K562 (cell line): Measurements from ENCODE around the gene KCNAB2. TPM values are rescaled to one million over a fixed set of nuclear protein-coding genes. Genes with fewer than 3 reads are reported as not detected.

Source experiments
- ATAC-seq: fragments of 200-7000 bp; cut with Tn5 transposase; 3 replicates; pipeline ENCODE4 v1.9.1; 2020; ENCODE audit warnings: moderate library complexity
- BruUV-seq: library from RNA; stranded (reverse); fragments of 400-500 nt; replicated peaks from 2 replicates; lab custom pipeline; 2021; lab: Mats Ljungman, UMichigan
- CTCF ChIA-PET: fragments of 300-600 bp; formaldehyde crosslinking; extraction: SDS; loops from one replicate; lab custom pipeline; 2021; ENCODE audit warnings: low intra/inter-chr PET ratio; lab: Yijun Ruan, JAX
- POLR2A ChIA-PET: fragments of 300-600, 350-650 bp; sonication (Branson Sonifier 250); formaldehyde crosslinking; extraction: SDS; loops from one replicate; lab custom pipeline; 2021; ENCODE audit warnings: antibody characterized with exemption, inconsistent platforms; lab: Yijun Ruan, JAX
- DNase-seq, 4 experiments: peaks; one replicate each; pipeline versions ENCODE4 v3.0.0 to v3.0.0-alpha.2; 2011 to 2018; ENCODE audit warnings: low spot score in 3 of 4, mixed read lengths in 3 of 4; ENCODE audit errors: extremely low read depth in 1 of 4
- FAIRE-seq: peaks from 2 replicates; lab custom pipeline; 2011; peaks lifted over from hg19 to GRCh38; lab: Jason Lieb, UNC
- H2AFZ ChIP-seq: 2 replicates; pipeline ENCODE4 v1.6.0; 2011; ENCODE audit warnings: low read depth, low read length, control low read depth, inconsistent platforms
- H3K27ac ChIP-seq: fragments of 200-600 bp; 3 replicates; pipeline ENCODE4 v1.8.0; 2011; ENCODE audit warnings: low read depth, mild to moderate bottlenecking, control low read depth, inconsistent platforms, low read length, moderate library complexity, mixed read lengths; ENCODE audit errors: extremely low read depth
- H3K27me3 ChIP-seq, 2 experiments: fragments of 300-600 bp in 1 of 2; 2 replicates in 1 of 2; 3 replicates in 1 of 2; pipeline versions ENCODE4 v1.6.0 to v1.8.0; 2011; ENCODE audit warnings: inconsistent platforms in 2 of 2, low read length in 2 of 2, mild to moderate bottlenecking in 1 of 2, mixed read lengths in 1 of 2, moderate library complexity in 1 of 2; ENCODE audit not compliant: control insufficient read depth in 2 of 2, insufficient read depth in 2 of 2
- H3K36me3 ChIP-seq: fragments of 300-600 bp; 3 replicates; pipeline ENCODE4 v1.8.0; 2011; ENCODE audit warnings: mild to moderate bottlenecking, low read length, inconsistent platforms; ENCODE audit not compliant: control insufficient read depth, insufficient read depth
- H3K4me1 ChIP-seq, 2 experiments: fragments of 200-600 bp in 1 of 2; replicated peaks in 1 of 2; 2 replicates in 1 of 2; 3 replicates in 1 of 2; pipeline versions ENCODE4 v1.5.1 to v1.8.0; 2011; ENCODE audit warnings: inconsistent platforms in 2 of 2, low read length in 2 of 2, mild to moderate bottlenecking in 1 of 2, mixed read lengths in 1 of 2, moderate library complexity in 1 of 2; ENCODE audit not compliant: control insufficient read depth in 2 of 2, insufficient read depth in 2 of 2
- H3K4me2 ChIP-seq: 2 replicates; pipeline ENCODE4 v1.6.1; 2011; ENCODE audit warnings: low read length, control low read depth, inconsistent platforms, mixed read lengths; ENCODE audit not compliant: insufficient read depth
- H3K4me3 ChIP-seq: fragments of 200-600 bp; sonication (generic), shearing (Covaris generic); 2 replicates; pipeline ENCODE4 v1.5.1; 2016; ENCODE audit warnings: control low read depth, inconsistent platforms
- H3K79me2 ChIP-seq: fragments of 200-600 bp; 3 replicates; pipeline ENCODE4 v1.8.0; 2011; ENCODE audit warnings: low read length, inconsistent platforms; ENCODE audit not compliant: control insufficient read depth, insufficient read depth
- H3K9ac ChIP-seq, 2 experiments: 2 replicates each; pipeline versions ENCODE4 v1.6.0 to v1.6.1; 2011; ENCODE audit warnings: low read depth in 2 of 2, low read length in 2 of 2, control low read depth in 1 of 2, inconsistent platforms in 1 of 2, mild to moderate bottlenecking in 1 of 2, mixed read lengths in 1 of 2; ENCODE audit not compliant: insufficient read depth in 1 of 2
- H3K9me1 ChIP-seq: one replicate; pipeline ENCODE4 v1.6.0; 2011; ENCODE audit warnings: inconsistent platforms, mild to moderate bottlenecking, low read length, moderate library complexity; ENCODE audit not compliant: control insufficient read depth, insufficient read depth
- H3K9me3 ChIP-seq: replicated peaks from 2 replicates; pipeline ENCODE4 v1.5.1; 2011; ENCODE audit warnings: low read depth, low read length, inconsistent platforms; ENCODE audit not compliant: control insufficient read depth, insufficient read depth
- H4K20me1 ChIP-seq: replicated peaks from 2 replicates; pipeline ENCODE4 v1.6.1; 2011; ENCODE audit warnings: low read length, inconsistent platforms, mixed read lengths; ENCODE audit not compliant: control insufficient read depth, insufficient read depth
- NFIC ChIP-seq: fragments of 450-650 bp; IDR thresholded peaks from 2 replicates; pipeline ENCODE4 v1.6.1; 2017; ENCODE audit warnings: mild to moderate bottlenecking, inconsistent platforms
- NUFIP1 ChIP-seq: fragments of 450-650 bp; IDR thresholded peaks from 2 replicates; pipeline ENCODE4 v1.6.1; 2018; ENCODE audit not compliant: partially characterized antibody
- ZNF3 ChIP-seq: fragments of 250-450 bp; sonication (Bioruptor Pico); IDR thresholded peaks from 2 replicates; pipeline ENCODE4 v1.5.0; 2021; ENCODE audit warnings: mild to moderate bottlenecking, moderate library complexity
- ZNF316 ChIP-seq: fragments of 450-650 bp; IDR thresholded peaks from 2 replicates; pipeline ENCODE4 v1.6.1; 2016
- ZNF583 ChIP-seq: fragments of 250-450 bp; sonication (Bioruptor Pico); IDR thresholded peaks from 2 replicates; pipeline ENCODE4 v1.4.0; 2020
- WGBS: fragments of 100-300 bp; shearing (Covaris generic); methylation state at CpG from one replicate; pipeline ENCODE4 v1.1.6; 2016; ENCODE audit warnings: low coverage, mixed read lengths; ENCODE audit not compliant: insufficient coverage; ENCODE audit errors: missing lambda C conversion rate; 5-methylcytosine and 5-hydroxymethylcytosine counted together
- in situ Hi-C: fragments of 300-500 bp; cut with MboI; formaldehyde crosslinking; loops from 4 replicates; pipeline ENCODE4 v1.15.0; 2018; ENCODE audit warnings: inconsistent platforms, mixed read lengths
- intact Hi-C: fragments of 100-400 bp; cut with micrococcal nuclease; formaldehyde crosslinking; loops from 2 replicates; pipeline ENCODE4 v1.14.2; 2022
- polyA plus RNA-seq, 8 experiments: library from polyadenylated mRNA; depleted of rRNA in 4 of 8; stranded (reverse) in 5 of 8; unstranded in 3 of 8; fragments of >200 nt; fragmentation: Nextera tagmentation in 2 of 8; fragmentation: Illumina TruSeq in 1 of 8; extraction: Ambion mirVana in 2 of 8; extraction: Trizol in 1 of 8; gene quantifications; 2 replicates each; pipeline versions ENCODE4 v1.2.1 to v1.2.3, GENCODE V29; 2011 to 2014; ENCODE audit warnings: inconsistent platforms in 1 of 8, missing spikeins in 1 of 8
- total RNA-seq, 7 experiments: library from RNA; depleted of rRNA in 6 of 7; stranded (reverse); fragments of >200 nt in 6 of 7; fragmentation: Illumina TruSeq in 2 of 7; extraction: Trizol in 2 of 7; gene quantifications; 2 replicates each; pipeline versions ENCODE4 v1.2.1 to v1.2.3, GENCODE V29; 2011 to 2021; ENCODE audit warnings: low replicate concordance in 1 of 7
- TF ChIP-seq, protein P1 (sequence below), 2 experiments: IDR thresholded peaks; 2 replicates each; pipeline ENCODE4 v1.6.1; 2011; ENCODE audit warnings: borderline replicate concordance in 1 of 2, control low read depth in 1 of 2, low read depth in 1 of 2, low read length in 1 of 2, mild to moderate bottlenecking in 1 of 2, mixed read lengths in 1 of 2, moderate library complexity in 1 of 2; ENCODE audit not compliant: insufficient read depth in 1 of 2, insufficient read length in 1 of 2, poor library complexity in 1 of 2, severe bottlenecking in 1 of 2; ENCODE audit errors: extremely low read depth in 1 of 2
- TF ChIP-seq, protein P2 (sequence below): sonication (generic); formaldehyde crosslinking; IDR thresholded peaks from 2 replicates; pipeline ENCODE4 v1.8.1; 2023; ENCODE audit warnings: missing genetic modification reagents, mild to moderate bottlenecking, borderline replicate concordance

KCNAB2 gene
- total and polyA plus RNA-seq, 9 of the 15 experiments (the other 6 are each of a cell fraction or from before 2014, with no cell fraction given), result 1.8 to 15.8 (median 7.1) TPM

DNA sequence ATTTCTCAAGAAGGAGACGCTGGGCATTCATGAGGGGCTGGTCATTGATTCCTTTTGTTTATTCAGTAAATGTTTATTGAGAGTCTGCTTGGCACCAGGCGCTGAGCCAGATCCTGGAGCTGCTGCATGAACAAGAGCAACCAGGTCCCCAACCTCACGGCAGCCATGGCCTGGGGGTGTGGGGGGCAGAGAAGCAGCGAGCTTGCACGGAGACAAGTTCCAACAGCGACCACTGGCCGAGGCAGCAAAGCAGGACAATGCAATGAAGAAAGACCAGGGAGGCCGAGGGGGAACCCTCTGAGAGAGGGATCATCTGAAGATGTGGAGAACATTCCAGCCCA lies 7.5 kb downstream of the KCNAB2 start (continued):
- TF ChIP-seq, protein P1, sequence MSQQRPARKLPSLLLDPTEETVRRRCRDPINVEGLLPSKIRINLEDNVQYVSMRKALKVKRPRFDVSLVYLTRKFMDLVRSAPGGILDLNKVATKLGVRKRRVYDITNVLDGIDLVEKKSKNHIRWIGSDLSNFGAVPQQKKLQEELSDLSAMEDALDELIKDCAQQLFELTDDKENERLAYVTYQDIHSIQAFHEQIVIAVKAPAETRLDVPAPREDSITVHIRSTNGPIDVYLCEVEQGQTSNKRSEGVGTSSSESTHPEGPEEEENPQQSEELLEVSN (IDR thresholded peaks at IDR 0.05; ENCODE audit: borderline replicate concordance in 1 of 2, extremely low read depth in 1 of 2, insufficient read depth in 1 of 2, insufficient read length in 1 of 2, low read depth in 1 of 2, low read length in 1 of 2, poor library complexity in 1 of 2, severe bottlenecking in 1 of 2), result no peak
- TF ChIP-seq ZNF3 (CRISPR knock-in tag) (no peak), ZNF583 (CRISPR knock-in tag) (no peak)

DNA sequence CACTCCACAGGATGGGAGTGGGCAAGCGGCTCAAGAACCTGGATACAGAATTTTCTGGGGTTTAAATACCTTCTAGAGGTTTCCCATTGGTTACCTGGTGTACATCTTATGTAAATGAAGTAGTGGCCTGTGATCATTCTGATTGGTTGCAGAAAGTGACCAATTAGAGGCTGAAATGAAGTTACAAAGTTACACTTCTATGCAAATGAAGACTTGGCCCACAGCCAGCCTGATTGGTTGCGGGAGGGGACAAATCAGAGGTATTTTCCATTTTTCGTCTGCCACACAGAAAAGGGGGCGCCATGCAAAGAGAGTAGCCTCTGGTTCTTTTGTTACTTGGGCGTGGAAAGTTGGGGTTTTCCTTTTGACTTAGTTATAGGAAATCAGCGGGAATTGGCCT lies 8.9 kb downstream of the KCNAB2 start:
- Histone ChIP-seq H3K4me3 (no peak overlapping the region), H3K27me3 (peaks cover 22 to 44% of the 10 kb centered on the region in 2 experiments; a peak in 4 of 5 replicates), H3K9me1 (no peaks in the 10 kb centered on the region), H3K4me2 (no peak overlapping the region), H3K9me3 (no peaks in the 10 kb centered on the region), H3K36me3 (no peaks in the 10 kb centered on the region), H3K9ac (no peak overlapping the region)
- FAIRE-seq (peak; percentile 63), ATAC-seq (no peak)
- BruUV-seq, result no TSS peak
- in situ Hi-C loops, result no loop called here
- no peak for TF ChIP-seq ZNF316
- TF ChIP-seq NUFIP1, result no peak
- peak; percentile 88 for TF ChIP-seq NFIC
- TF ChIP-seq, protein P2, sequence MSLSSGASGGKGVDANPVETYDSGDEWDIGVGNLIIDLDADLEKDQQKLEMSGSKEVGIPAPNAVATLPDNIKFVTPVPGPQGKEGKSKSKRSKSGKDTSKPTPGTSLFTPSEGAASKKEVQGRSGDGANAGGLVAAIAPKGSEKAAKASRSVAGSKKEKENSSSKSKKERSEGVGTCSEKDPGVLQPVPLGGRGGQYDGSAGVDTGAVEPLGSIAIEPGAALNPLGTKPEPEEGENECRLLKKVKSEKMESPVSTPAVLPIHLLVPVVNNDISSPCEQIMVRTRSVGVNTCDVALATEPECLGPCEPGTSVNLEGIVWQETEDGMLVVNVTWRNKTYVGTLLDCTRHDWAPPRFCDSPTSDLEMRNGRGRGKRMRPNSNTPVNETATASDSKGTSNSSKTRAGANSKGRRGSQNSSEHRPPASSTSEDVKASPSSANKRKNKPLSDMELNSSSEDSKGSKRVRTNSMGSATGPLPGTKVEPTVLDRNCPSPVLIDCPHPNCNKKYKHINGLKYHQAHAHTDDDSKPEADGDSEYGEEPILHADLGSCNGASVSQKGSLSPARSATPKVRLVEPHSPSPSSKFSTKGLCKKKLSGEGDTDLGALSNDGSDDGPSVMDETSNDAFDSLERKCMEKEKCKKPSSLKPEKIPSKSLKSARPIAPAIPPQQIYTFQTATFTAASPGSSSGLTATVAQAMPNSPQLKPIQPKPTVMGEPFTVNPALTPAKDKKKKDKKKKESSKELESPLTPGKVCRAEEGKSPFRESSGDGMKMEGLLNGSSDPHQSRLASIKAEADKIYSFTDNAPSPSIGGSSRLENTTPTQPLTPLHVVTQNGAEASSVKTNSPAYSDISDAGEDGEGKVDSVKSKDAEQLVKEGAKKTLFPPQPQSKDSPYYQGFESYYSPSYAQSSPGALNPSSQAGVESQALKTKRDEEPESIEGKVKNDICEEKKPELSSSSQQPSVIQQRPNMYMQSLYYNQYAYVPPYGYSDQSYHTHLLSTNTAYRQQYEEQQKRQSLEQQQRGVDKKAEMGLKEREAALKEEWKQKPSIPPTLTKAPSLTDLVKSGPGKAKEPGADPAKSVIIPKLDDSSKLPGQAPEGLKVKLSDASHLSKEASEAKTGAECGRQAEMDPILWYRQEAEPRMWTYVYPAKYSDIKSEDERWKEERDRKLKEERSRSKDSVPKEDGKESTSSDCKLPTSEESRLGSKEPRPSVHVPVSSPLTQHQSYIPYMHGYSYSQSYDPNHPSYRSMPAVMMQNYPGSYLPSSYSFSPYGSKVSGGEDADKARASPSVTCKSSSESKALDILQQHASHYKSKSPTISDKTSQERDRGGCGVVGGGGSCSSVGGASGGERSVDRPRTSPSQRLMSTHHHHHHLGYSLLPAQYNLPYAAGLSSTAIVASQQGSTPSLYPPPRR (CRISPR knock-in tag), result no peak
- TF ChIP-seq, all 486 proteins: peak for 1
- CTCF ChIA-PET, result interaction anchor here (0.7 to 1.4 kb wide), 3 partner anchors 45 to 192 kb away, joined by 3 to 4 read pairs (median 4); no protein-coding TSS in a partner anchor
- WGBS, result 20% methylated on average over 6 of the region's 6 CpGs
- H4K20me1 ChIP-seq, result peaks cover 63% of the 10 kb centered on the region
- peaks cover 0 to 5% of the 10 kb centered on the region in 2 experiments; a peak in 2 of 5 replicates for H3K4me1 ChIP-seq
- no peak overlapping the region for H2AFZ ChIP-seq
- intact Hi-C loops, result loop anchor here (5.0 kb wide), 1 partner anchor 288 kb away; no protein-coding TSS in a partner anchor
- POLR2A ChIA-PET, result no interaction called here
- peak in 1 of 4 experiments; percentile 42 for DNase-seq
- no peak overlapping the region for H3K27ac ChIP-seq
- H3K79me2 ChIP-seq, result no peaks in the 10 kb centered on the region
